Vagina (tissue), 2 donors: ENCODE measurements around the gene SLC19A1.

Experiments used
- CTCF ChIP-seq, 3 experiments: fragments of 450-650 bp in 2 of 3; fragments of 200-600 bp in 1 of 3; sonication (generic) in 1 of 3; IDR thresholded peaks; one replicate each; pipeline ENCODE4 v1.5.1; 2017 to 2019; ENCODE audit warnings: antibody characterized with exemption in 3 of 3, mild to moderate bottlenecking in 2 of 3, moderate library complexity in 2 of 3
- POLR2A ChIP-seq, 2 donors: fragments of 450-650 bp; IDR thresholded peaks; one replicate each; pipeline ENCODE4 v1.6.1; 2017; ENCODE audit warnings: antibody characterized with exemption in 2 of 2, mild to moderate bottlenecking in 2 of 2, moderate library complexity in 2 of 2

GRCh38 chr21:45481566-45481965 is 60.7 kb downstream of the SLC19A1 start:
- TF ChIP-seq CTCF (IDR thresholded peaks at IDR 0.05) (no peak), POLR2A (IDR thresholded peaks at IDR 0.05) (no peak)
